NCI-H526 (cell line): Measurements from ENCODE around the gene LY9.
"Not testable (repeated sequence)": the region's sequence is repeated elsewhere in the genome, so short reads cannot be mapped to it uniquely, and the experiment has no call there.

Experiments used
- DNase-seq, 2 experiments: peaks; one replicate each; lab custom pipeline; 2025; lab: John Stamatoyannopoulos, UW

Gene LY9

DNA sequence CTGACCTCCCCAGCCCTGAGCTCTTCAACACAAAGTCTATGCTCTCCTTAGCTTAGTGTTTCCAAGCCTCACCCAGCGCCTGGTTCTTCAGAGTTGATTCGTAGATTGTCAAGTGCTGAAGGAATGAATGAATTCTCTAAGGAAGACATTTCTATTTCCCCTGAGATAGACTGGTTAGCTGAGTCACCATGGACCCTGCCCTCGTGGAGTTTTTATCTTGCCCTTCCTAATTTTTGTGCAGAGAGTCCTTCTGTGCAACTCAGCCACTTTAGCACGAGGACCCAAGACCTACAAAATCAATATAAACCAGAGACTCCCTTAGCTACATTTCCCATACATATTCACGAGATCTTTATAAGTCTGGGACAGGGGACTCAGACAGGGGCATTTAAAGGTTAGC lies 69.4 kb downstream of the LY9 start:
- no peak for DNase-seq

DNA sequence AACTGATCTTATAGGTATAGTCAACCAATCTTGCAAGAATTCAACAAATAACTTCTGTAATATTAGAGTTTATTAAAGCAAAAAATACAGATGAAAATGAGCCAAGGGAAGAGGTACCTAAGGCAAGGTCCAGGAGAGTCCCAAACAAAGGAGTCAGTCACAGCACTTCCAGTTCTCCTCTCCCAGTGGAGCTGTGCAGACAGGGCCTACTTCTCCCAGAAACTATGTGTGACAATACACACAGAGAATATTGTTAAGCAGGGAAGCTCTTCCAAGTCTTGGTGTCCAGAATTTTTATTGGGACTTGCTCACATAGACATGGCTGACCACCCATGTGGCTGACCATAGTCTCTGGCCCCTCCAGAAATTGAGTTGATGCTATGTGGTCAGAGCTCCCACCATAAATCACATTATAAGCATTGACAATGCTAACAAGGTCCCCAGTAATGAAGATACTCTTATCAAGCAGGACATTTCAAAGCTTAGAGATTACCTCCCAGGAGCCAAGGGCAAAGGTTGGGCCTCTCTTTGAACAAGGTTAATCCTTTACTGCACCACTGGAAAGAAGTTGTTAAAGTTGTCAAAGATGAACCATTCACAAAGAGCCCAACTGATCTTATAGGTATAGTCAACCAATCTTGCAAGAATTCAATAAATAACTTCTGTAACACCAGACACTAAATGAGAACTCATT lies 70.2 kb downstream of the LY9 start:
- DNase-seq: no peak

DNA sequence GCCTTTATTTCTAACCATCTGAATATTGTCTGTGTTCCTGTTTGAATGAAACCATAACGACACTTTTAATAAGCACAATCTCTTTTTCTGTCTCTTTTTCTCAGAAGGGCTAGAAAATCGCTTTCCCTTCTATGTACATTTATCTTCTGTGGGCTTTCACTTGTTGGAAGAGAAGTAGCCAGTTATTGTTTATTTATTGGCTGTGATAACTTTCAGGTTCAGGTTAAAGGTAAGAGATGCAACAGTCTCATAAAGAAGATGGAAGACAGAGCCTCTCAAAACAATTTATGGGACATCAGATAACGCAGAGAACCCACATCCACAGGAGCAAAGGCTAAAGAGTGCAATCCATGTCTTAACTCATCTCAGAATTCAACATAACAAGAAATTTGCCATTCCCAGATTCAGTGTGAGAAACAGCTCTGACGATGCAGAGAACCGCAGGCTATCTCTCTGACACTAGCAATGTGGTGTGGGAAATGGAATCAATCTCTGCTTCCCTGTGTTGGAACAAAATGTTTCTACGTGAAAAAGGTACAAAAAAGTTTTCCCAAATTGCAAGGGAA lies 70.8 kb downstream of the LY9 start:
- no peak for DNase-seq

DNA sequence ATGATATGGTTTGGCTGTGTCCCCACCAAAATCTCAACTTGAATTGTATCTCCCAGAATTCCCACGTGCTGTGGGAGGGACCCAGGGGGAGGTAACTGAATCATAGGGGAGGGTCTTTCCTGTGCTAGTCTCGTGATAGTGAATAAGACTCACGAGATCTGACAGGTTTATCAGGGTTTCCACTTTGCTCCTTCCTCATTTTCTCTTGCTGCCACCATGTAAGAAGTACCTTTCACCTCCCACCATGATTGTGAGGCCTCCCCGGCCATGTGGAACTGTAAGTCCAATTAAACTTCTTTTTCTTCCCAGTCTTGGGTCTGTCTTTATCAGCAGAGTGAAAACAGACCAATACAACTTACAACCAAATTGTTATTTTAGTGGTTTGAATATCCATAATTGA lies 71.7 kb downstream of the LY9 start:
- DNase-seq: not testable (repeated sequence)

GRCh38 chr1:160868141-160868540 lies 72.2 kb downstream of the LY9 start:
- DNase-seq: no peak

- no peak for DNase-seq
These were observed 79.0 kb downstream of the LY9 start for GRCh38 chr1:160874935-160875334.

DNA sequence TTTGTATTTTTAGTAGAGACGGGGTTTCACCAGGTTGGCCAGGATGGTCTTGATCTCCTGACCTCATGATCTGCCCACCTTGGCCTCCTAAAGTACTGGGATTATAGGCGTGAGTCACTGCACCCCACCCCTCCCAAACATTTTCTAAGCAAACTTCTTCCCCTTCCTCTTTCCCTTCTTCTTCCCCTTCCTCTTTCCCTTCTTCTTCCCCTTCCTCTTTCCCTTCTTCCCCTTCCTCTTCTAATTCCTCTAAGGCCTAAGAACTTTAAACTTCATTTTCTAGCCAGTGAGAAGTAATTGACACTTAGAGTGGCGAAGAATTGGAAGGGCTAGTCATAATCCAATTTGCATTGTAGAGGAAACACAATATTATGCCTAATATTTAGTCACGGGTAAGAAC lies 79.6 kb downstream of the LY9 start:
- DNase-seq: not testable (repeated sequence)

GRCh38 chr1:160876311-160876710 lies 80.3 kb downstream of the LY9 start:
- no peak for DNase-seq

DNA sequence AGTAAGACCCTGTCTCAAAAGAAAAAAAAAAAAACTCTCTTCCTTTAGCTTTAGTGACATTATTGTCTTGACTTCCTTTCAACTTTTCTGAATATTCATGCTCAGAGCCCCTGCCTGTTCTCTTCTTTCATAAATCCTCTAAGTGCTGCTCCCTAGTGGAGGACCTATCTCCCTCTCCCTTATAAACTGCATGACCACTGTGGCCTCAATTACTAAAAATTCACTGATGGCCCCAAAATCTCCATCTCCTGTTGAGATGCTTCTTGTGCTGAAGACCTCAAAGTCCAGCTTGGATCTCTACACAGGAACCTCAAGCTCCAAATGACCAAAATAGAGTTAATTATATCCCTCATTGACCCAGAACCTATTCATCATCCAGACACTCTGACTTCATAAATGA lies 81.2 kb downstream of the LY9 start:
- peak in 1 of 2 experiments; percentile 15 for DNase-seq
